ENCODE results near the gene TRMT10A. TPM values are rescaled to one million over a fixed set of nuclear protein-coding genes. Genes with fewer than 3 reads are reported as not detected.

The TRMT10A gene
- total and polyA plus RNA-seq, 2 of the 13 experiments (the other 11 are each of a cell fraction or from before 2014, with no cell fraction given) = 3.9 to 12.6 TPM

DNA sequence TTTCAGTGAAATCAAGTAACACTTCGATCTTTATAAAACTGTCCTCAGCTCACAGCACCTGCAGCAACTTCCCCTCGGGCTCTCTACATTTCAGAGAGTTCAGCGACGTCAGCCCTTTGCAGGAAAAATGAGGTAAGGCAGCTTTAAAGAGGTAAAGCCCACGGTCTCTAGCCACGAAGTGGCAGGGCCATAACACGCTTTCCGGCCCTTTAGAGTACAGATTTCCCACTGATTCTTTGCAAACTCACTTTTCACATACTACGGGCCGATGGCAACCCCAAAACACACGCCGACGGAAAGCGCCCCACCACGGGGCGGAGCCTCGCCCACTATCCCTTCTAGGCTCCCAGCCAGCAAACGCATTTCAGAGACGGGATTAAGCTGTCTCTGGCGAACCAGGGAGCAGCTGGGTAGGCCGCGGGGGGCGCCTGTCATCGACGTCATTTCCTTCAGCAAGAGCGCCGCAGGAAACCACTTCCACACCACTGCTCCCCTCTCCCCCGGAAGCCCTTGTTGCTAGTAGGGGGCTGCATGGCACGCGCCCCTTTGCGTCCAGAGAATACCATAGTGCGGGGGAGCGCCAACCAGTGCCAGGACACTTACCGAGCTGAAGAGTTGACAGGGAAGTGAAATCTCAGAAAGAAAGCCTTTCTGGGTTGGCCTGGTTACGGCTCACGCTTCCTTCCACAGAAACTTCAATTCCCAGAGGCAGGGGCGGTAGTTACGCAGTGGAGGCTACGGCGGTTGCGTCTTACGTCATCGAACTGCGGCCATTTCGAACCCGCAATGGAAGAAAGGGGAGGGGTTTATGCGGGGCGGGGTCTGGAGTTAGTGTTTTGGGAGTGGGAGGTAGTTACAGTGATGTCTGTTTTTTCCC is at the start of gene TRMT10A (continued):
- TF ChIP-seq, protein P1, sequence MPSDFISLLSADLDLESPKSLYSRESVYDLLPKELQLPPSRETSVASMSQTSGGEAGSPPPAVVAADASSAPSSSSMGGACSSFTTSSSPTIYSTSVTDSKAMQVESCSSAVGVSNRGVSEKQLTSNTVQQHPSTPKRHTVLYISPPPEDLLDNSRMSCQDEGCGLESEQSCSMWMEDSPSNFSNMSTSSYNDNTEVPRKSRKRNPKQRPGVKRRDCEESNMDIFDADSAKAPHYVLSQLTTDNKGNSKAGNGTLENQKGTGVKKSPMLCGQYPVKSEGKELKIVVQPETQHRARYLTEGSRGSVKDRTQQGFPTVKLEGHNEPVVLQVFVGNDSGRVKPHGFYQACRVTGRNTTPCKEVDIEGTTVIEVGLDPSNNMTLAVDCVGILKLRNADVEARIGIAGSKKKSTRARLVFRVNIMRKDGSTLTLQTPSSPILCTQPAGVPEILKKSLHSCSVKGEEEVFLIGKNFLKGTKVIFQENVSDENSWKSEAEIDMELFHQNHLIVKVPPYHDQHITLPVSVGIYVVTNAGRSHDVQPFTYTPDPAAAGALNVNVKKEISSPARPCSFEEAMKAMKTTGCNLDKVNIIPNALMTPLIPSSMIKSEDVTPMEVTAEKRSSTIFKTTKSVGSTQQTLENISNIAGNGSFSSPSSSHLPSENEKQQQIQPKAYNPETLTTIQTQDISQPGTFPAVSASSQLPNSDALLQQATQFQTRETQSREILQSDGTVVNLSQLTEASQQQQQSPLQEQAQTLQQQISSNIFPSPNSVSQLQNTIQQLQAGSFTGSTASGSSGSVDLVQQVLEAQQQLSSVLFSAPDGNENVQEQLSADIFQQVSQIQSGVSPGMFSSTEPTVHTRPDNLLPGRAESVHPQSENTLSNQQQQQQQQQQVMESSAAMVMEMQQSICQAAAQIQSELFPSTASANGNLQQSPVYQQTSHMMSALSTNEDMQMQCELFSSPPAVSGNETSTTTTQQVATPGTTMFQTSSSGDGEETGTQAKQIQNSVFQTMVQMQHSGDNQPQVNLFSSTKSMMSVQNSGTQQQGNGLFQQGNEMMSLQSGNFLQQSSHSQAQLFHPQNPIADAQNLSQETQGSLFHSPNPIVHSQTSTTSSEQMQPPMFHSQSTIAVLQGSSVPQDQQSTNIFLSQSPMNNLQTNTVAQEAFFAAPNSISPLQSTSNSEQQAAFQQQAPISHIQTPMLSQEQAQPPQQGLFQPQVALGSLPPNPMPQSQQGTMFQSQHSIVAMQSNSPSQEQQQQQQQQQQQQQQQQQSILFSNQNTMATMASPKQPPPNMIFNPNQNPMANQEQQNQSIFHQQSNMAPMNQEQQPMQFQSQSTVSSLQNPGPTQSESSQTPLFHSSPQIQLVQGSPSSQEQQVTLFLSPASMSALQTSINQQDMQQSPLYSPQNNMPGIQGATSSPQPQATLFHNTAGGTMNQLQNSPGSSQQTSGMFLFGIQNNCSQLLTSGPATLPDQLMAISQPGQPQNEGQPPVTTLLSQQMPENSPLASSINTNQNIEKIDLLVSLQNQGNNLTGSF (CRISPR knock-in tag; IDR thresholded peaks at IDR 0.05) = no peak
- TF ChIP-seq PAF1 (CRISPR knock-in tag; IDR thresholded peaks at IDR 0.05) = no peak
- no peak for TF ChIP-seq SNAPC5 (CRISPR knock-in tag; IDR thresholded peaks at IDR 0.05; ENCODE audit: borderline replicate concordance)
- no peak; the same call in 1 of the 2 replicates for TF ChIP-seq ZNF510 (CRISPR knock-in tag; IDR thresholded peaks at IDR 0.05; ENCODE audit: low read depth)
- TF ChIP-seq NCOA5 (CRISPR knock-in tag; IDR thresholded peaks at IDR 0.05) = no peak
- no peak for TF ChIP-seq ZNF282 (IDR thresholded peaks at IDR 0.05; ENCODE audit: partially characterized antibody)
- no peak for TF ChIP-seq ZNF660 (CRISPR knock-in tag; IDR thresholded peaks at IDR 0.05; ENCODE audit: borderline replicate concordance, low read depth)
- peak; percentile 18 to 78; a peak in 2 of 4 replicates for TF ChIP-seq HMGXB4 (CRISPR knock-in tag; IDR thresholded peaks at IDR 0.05; ENCODE audit: borderline replicate concordance in 1 of 2, low read depth in 1 of 2)
- peak; percentile 65 for TF ChIP-seq TAF1 (CRISPR knock-in tag; IDR thresholded peaks at IDR 0.05)
- TF ChIP-seq ELF4 (CRISPR knock-in tag; IDR thresholded peaks at IDR 0.05; ENCODE audit: borderline replicate concordance) = no peak; the same call in 1 of the 2 replicates
- no peak; the same call in 1 of the 2 replicates for TF ChIP-seq ZNF33A (CRISPR knock-in tag; IDR thresholded peaks at IDR 0.05; ENCODE audit: borderline replicate concordance)
- TF ChIP-seq ZNF550 (CRISPR knock-in tag; IDR thresholded peaks at IDR 0.05; ENCODE audit: borderline replicate concordance) = no peak
- TF ChIP-seq ZNF549 (CRISPR knock-in tag; IDR thresholded peaks at IDR 0.05) = no peak
- TF ChIP-seq, protein P2, sequence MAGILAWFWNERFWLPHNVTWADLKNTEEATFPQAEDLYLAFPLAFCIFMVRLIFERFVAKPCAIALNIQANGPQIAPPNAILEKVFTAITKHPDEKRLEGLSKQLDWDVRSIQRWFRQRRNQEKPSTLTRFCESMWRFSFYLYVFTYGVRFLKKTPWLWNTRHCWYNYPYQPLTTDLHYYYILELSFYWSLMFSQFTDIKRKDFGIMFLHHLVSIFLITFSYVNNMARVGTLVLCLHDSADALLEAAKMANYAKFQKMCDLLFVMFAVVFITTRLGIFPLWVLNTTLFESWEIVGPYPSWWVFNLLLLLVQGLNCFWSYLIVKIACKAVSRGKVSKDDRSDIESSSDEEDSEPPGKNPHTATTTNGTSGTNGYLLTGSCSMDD (CRISPR knock-in tag; IDR thresholded peaks at IDR 0.05) = no peak
- no peak for TF ChIP-seq RARA (CRISPR knock-in tag; IDR thresholded peaks at IDR 0.05)
- no peak for TF ChIP-seq STAG1 (CRISPR knock-in tag; IDR thresholded peaks at IDR 0.05)
- no peak for TF ChIP-seq ARNT2 (CRISPR knock-in tag; IDR thresholded peaks at IDR 0.05; ENCODE audit: low read depth)
- TF ChIP-seq HCFC1 (IDR thresholded peaks at IDR 0.05; ENCODE audit: low read depth, low read length) = peak; percentile 81
- TF ChIP-seq NFKB2 (CRISPR knock-in tag; IDR thresholded peaks at IDR 0.05; ENCODE audit: borderline replicate concordance) = peak; percentile 53; the same call in 1 of the 2 replicates
- TF ChIP-seq ZNF724P (CRISPR knock-in tag; IDR thresholded peaks at IDR 0.05; ENCODE audit: borderline replicate concordance) = no peak

Measured in HepG2 (cell line).